ENCODE measurements around the gene APP.

APP gene

GRCh38 chr21:25831300-25831960 lies 339.1 kb downstream of the APP start:
- no peak overlapping the region for H3K27ac ChIP-seq
- TF ChIP-seq CTCF (conservative IDR thresholded peaks at IDR 0.05): no peak

Measured in VCaP (cell line).